GM19372 (cell line): ENCODE results near the gene PDE4D.

ENCODE experiments used
- ATAC-seq: cut with Tn5 transposase; IDR thresholded peaks from one replicate; pipeline ENCODE4 v1.9.1; 2021; ENCODE audit warnings: mild to moderate bottlenecking, low read depth, moderate library complexity; ENCODE audit not compliant: unreplicated experiment

The PDE4D gene

DNA sequence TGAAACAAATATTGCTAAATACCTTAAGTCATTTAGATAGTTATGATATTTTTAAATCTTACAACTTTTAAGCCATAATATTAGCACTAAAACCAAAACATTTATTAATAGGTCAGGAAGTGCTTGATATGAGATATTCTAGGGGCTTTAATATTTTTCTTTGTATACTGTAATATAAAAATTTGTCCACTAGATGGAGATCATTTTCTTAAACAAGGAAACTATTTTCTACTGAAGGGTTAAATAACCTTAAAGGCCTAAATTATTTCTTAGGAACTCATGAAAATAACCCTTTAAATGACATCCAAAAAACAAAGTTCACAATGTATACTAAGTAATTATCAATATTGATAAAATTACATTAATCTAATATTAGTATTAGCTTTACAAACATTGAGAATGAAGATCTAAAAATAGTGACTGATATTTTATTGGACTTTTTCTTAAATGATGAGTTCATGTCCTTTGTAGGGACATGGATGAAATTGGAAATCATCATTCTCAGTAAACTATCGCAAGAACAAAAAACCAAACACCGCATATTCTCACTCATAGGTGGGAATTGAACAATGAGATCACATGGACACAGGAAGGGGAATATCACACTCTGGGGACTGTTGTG, 675.0 kb downstream of the PDE4D start:
- no peak for ATAC-seq

DNA sequence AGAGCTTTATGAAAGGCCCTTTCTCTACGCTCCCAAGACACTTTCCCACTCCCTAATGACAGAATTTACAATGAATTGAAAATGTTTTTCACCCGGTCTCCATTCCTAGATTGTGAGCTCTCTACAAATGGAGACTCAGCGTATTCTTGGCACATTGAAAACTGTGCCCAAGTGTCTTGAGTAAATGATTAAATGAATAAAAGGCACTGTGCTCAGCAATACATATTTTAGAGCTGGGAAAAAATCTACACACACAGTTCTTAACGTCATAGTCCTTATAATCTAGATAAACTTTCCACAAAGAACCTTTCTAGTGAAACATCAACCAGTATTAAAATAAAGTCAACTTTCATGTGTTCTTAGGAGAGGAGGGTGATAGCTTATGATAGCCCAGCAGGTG, 676.7 kb downstream of the PDE4D start:
- ATAC-seq = no peak

DNA sequence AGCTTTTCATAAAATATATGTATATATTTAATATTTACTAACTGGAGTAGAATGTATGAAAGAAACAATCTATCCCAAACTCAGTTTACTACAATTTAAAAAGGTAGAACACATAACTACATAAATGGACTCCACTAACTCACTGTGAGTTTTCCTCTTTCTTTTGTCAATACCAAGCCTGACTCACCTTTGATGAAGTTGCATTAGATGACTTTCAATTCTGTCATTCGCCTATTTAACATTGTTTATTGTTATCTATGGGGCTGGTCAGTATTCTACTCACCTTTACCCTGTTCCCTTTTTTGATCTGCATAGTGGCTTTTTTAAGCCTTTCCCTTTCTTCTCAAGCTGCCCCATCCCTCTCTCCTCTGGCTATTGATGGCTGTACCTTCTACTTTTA, 680.9 kb downstream of the PDE4D start:
- no peak for ATAC-seq

DNA sequence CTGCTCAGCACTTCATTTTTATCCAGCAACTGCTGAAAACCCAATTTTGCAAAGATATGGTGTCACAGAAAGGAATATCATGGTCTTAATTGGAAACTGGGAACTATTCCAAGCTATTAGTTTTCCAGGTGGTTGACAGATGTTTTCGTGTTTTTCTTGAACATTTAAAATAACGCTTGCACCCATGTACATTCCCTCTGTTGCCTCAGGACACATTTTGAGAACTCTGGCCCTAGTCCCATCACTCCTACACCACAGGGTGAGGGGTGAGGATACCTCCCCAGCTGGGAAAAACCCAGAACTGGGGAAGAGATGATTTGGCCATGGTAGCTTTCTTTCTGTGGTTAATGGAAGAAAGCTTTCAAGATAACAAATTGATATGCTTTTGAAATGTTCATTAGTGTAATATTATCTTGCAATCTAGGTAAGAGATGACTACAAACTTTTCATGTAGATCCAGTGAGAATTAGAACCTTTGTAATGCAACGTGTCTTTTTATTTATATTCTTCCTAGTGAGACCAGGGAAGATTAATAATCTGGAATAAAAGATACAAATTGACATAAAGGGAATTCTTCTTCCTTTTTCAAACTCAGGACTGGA, 683.7 kb downstream of the PDE4D start:
- no peak for ATAC-seq

DNA sequence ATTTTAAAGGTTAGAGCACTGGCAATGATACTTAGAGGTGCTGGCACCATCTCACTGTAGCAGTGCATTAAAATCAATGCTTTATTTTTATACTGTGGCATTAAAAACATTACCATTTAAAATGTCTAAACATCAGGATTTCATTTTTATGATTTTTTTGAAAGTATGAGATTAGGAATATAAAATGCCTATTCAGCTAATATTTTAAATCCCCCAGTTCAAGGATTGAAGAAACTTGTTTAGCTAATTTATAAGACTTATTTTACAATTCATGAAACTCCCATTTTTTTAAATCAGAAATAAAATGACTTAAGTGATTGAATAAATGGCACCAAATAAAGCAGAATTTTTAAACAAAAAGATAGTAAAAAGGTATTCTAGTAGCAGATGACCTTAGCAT, 685.1 kb downstream of the PDE4D start:
- no peak for ATAC-seq

DNA sequence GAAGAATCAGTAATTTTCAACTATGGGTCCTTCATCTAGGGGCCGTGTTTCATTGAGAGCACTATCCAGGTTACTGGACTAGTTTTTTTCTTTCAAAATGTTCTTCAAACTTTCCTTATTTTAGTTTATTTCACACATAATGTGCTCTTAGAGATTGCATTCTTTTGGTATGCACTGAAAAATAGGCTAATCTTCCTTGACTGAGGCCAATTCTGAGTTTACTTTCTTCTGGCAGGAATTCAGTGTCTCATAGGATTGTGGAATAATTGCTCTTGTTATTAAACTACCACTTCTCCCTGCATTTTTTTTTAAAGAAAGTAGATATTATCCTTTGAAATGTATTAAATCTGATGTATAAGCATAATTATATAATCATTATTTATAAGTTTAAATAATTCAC, 686.1 kb downstream of the PDE4D start:
- ATAC-seq = no peak

DNA sequence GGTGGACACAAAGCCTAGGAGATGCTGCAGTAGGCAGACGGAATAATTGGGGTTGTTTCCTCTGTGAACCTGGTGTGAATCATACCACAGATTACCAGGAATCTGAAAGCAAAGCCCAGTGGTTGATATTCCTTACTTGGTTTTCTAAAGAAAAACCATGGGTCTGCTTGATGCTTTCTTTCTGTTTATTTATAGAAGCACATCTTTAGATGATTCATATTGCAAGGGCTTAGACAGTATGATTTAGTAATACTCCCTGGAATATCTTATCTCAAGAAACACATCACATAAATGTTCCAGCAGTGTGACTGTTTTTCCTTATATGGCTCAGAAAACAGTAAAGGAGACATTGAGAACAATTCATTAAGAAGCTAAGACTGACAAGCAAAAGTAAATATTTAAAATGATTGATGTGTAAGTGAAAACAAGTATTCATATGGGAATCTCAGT, 687.4 kb downstream of the PDE4D start:
- no peak for ATAC-seq

DNA sequence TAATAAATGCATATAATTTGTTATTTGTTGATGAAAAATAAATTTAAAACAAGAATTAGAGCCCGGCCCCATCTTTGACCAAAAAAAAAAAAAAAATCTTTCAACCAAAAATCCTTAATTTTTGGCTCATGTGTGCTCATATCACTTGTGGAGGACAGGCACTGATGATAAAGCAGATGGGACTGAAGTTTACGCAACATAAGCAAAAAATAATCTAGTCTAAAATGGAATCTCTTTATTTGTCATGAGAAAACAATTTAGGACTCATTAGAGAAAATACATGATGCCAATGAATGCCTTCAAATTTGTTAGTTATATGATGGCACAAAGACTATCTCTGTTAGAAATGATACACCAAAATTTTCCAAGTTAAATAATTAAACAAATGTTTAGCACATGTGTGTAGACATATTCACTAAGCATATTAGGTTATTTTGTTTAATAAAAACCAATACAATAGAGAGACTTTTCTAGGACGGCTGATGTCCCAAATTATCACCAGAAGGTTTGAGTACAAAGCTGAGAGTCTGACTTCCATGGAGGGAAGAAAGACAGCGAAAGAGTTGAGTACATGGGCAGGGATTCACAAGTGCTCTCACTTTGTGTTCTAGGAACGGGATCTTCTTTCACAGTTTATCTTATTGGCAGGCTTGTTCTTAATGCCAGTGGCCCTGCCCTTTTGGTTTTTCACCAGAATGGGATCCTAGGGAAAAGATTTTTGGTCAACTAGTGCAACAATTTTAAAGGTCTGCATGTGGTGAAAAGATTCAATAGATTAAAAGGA, 689.2 kb downstream of the PDE4D start:
- ATAC-seq = no peak

DNA sequence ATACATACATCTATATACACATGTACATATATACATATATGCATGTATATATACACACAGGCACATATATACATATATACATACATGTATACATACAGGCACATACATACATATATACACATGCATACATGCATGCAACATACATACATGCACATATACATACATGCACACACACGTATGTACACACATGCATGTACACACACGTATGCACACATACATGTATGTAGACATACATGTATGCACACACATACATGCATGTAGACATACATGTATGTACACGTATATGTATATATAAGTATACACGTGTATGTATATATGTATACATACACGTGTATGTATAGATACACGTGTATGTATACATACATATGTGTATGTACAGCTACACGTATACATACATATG, 693.7 kb downstream of the PDE4D start:
- no peak for ATAC-seq

DNA sequence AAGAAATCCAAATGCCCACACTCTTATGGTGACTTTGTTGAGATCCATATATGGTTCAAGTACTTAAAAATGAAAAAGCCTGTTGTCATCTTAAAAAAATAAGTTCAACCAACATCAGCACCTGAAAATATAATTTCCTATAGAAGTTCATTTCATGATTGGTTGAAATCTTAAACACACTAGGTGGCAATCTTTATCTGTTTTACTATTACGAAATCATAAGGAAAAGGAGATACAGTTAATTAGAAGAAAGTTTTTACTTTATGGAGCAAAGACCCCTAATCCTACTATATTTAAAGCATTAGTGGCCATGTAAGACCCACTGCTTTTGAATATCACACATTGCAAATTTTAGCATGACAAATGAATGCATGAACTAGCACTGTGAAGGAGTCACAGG, 694.7 kb downstream of the PDE4D start:
- no peak for ATAC-seq

DNA sequence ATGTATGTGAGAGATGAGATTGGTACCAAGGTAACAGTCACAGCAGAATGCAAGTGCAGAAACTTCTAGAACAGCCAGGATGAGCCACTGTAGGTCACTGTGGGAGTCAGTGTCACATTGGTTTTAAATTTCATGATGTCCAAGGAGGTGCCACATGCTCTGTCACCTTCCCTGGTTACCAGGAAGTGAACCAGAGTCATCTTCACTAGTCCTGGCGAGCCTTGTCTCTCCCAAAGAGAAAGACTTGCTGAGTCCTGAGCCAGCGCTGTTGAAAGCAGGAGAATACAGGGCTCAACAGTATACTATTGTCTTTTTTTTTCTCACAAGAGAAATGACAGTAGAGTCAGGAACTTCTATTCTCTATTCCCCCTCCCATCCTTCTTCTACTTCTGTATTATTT, 695.2 kb downstream of the PDE4D start:
- no peak for ATAC-seq

DNA sequence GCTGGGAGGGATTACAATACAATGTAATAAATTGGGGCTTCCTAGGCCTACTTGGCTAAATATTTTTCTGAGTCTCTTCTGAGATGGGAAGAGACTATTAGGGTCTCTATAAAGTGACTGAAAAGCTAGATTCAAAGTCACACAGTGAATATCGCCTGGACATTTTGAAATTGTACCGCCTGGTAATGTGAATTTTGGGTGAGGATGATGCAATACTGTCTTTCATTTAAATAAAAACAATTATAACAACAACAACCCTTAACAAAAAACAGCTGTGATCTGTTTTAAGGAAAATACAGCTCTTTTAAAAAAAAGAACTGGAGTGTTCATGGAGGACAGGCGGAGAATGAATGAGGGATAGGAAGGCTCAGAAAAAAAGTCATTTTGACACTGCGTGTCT, 695.6 kb downstream of the PDE4D start:
- no peak for ATAC-seq

DNA sequence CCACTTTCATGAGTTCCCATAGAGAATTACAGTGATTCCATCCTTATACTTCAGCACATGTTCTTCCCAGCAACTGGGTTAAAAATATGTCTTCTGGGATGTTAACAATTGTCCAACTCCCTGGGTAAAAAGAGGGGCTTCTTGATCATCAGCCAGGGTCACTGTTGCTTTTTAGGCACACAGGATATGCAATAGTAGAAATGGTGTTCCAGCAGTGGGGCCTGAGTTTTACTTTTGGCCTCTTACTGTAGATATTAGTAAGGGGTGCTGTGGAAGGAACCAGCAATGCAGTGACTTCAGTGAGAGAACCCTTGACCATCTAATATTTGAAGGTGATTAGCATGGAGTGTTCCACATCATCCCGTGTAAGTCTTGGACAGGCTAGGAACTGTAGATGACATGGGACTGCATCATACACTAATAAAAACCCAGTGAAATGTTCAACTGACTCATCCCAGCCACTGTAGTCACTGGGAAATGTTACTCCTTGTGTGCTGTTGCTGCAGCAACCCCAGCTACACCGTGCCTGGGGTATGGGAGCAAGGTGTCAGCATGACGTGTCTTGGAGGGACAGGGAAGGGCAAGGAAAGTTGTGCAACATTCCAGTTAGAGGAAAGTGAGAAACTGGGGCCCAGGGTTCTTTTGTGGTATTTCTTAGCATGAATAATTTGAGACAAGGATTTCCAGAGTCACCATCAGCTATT, 699.8 kb downstream of the PDE4D start:
- ATAC-seq = no peak

DNA sequence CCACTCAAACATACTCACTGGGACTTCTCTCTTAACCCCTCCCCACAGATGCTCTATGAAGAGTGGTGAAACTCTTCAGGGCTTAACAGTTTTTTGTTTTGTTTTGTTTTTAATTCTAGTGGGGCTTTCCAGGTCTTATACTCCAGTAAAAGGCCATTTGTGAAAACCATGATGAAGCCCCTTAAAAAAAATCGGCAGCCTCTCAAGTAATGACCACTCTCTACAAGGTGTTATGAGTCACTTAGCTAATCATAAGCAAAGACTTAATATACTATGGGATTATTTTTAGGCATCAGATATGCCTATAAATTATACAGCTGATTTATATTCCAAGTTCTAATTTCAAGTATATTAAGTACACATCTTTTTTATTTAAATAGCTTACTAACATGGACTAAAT, 702.8 kb downstream of the PDE4D start:
- no peak for ATAC-seq

DNA sequence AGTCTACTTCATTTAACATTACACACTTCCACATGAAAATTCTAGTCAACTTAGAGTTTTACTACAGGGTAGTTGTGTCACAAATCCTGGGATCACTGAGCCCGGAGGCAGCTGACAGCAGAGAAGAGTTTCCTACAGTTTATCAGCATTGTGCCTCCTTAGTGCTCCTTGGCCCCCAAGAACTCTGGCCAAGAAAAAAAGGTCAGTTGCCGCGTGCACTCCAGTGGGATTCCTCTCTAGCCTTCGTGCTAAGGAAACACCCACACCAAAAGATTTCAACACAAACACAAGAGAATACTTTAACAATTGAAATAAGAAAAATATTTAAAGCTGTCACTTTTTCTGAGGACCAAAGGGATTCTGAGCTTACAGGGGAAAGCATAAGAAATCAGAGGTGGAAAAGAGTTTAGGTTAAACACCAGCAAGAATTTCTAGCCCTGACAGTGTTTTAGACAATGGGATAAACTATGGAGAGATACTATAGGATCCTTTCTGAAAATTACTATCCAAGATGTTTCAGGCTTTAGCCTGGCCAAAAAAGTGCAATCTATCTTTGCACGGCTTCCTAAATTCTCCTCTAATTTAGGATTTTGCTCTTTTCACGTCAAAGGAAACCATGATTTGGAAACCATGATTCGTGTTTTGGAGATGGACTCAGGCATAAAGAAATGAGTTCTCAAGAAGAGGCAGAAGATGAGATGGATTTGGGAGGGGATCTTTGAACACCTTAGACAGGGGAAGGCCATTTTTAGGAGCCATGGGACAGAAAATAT, 703.9 kb downstream of the PDE4D start:
- ATAC-seq = no peak

DNA sequence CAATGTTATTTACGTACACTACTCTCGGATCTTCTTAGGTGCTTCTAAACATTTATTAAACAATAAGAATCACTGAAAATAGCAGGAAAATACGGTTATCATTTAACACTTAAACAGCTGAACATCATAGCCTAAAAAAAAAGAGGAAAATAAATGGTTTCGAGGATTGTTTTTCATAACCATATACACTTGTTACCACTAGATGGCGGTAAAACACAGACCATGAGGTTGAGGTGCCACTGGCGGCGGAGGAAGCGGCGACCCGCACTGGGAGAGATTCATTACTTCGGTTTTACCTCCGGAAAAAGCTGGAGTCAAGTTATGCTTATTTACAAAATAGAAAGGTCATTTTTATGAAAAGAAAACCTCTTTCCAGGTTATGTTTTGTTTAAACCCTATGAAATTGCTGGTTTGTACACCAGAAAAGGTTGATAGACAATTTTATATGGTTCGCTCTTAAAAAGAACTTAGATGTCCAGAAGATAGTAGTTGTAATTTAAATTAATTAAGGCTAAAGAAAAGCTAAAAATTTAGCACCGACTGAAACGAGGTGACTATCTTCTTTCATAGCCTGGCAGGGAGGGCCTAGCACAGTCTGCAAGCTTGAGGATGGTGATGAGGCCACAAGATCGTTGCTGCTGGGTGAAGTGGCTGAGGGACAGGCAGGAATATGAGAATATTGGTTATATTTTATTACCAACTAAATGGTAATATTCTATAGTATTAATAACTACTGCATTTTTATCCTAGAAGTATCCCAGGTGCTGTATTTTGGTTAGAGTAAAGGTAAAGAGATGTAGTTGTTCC, 704.9 kb downstream of the PDE4D start:
- peak; percentile 57 for ATAC-seq

DNA sequence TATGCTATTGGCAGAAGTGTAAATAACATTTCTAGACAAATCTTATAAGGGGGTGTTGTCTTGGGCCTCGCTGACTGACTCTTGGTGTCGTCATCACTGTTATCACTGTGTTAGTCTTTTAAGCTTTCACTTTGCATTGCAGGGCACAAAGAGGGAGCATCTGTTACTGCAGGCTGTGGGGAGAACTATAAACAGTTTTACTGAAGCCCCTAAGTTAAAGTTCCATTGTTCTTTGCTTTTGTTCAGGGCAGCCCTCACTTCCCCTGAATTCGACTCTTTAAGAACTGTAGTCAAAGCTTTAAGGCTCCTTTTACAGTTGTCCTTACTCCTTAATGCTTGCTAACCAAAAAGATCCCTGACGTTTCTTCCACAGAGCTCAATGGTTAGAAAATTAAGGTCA, 705.7 kb downstream of the PDE4D start:
- ATAC-seq = no peak

DNA sequence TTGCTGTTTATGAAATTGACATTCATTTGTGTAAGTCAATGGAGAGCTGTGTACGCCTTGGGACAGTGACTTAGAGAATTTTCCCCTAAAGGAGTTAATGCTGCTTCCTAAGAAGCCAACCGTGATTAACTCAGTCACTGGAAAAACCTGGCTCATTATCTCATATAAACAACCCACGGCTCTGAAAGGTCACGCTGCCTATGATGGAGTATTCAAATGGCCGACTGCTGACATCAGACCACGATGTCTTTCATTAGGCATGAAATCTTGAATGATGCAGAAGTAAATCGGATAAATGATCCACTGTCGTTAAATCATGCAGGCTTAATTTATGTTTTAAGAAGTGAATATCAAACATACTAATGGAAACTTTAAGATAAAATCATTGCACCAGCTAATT, 706.9 kb downstream of the PDE4D start:
- no peak for ATAC-seq

DNA sequence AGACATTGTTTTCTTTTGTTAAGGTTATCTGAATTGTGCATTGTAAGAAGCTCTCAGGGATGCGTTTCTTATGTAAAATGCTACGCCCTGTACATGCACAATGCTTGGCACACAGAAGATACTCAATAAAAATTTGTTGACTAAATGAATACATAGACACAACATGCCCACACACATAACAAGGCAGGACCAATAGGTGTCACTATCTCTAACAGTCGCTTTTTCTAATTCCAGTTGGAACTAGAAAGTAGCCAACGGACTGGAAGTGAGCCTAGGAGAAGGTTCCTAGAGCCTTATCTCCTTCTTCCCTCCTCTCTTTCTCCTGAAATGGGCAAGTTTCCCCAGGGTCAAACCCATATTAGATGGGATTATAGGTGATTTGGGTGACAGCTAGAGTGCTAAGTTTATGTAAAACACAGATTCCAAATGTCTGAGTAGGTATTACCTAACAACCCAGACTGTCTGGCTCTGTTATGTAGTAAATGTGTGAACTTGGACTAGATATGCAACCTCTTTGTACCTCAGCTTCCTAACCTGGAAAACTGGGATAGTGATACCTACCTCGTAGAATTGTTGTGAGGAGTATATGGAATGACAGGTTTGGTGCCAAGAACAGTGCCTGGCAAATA, 707.7 kb downstream of the PDE4D start:
- ATAC-seq = no peak
